HCT116 (cell line): Measurements from ENCODE around the gene TMC1. TPM values are rescaled to one million over a fixed set of nuclear protein-coding genes. Genes with fewer than 3 reads are reported as not detected.

Source experiments
- ATAC-seq: fragments of 200-7000 bp; cut with Tn5 transposase; 2 replicates; pipeline ENCODE4 v1.9.1; 2020; ENCODE audit warnings: mild to moderate bottlenecking, moderate library complexity
- BruUV-seq: library from RNA; stranded (reverse); fragments of 400-500 nt; replicated peaks from 2 replicates; lab custom pipeline; 2021; lab: Mats Ljungman, UMichigan
- CTCF ChIA-PET: fragments of 300-600 bp; sonication (Branson Sonifier 250); formaldehyde crosslinking; loops from one replicate; lab custom pipeline; 2021; ENCODE audit warnings: antibody characterized with exemption; lab: Charles Lee
- POLR2A ChIA-PET: fragments of 300-600, 350-600 bp; sonication (Branson Sonifier 250); formaldehyde crosslinking; loops from one replicate; lab custom pipeline; 2021; ENCODE audit warnings: antibody characterized with exemption; lab: Charles Lee
- RAD21 ChIA-PET, 2 experiments: fragments of 300-600 bp; sonication (Branson Sonifier 250); formaldehyde crosslinking; loops; one replicate each; lab custom pipeline; 2023; ENCODE audit warnings: low total read pairs in 2 of 2; ENCODE audit not compliant: uncharacterized antibody in 2 of 2, unreplicated experiment in 2 of 2, low non-redundant PET in 1 of 2; lab: Charles Lee
- DNase-seq: peaks from one replicate; pipeline ENCODE4 v3.0.0-alpha.2; 2010; ENCODE audit warnings: low read depth, low spot score
- H2AFZ ChIP-seq: fragments of 200-600 bp; shearing (Covaris generic), sonication (generic); 2 replicates; pipeline ENCODE4 v1.6.1; 2017; ENCODE audit warnings: low read depth, mixed run types, mixed read lengths, antibody characterized with exemption, low read length; ENCODE audit not compliant: poor library complexity, severe bottlenecking
- H3K27ac ChIP-seq: 2 replicates; pipeline ENCODE4 v1.5.1; 2012; ENCODE audit warnings: low read depth, low read length
- H3K27me3 ChIP-seq: fragments of 200-600 bp; sonication (generic); 2 replicates; pipeline ENCODE4 v1.6.1; 2016; ENCODE audit warnings: mixed run types, low read length, mixed read lengths; ENCODE audit not compliant: insufficient read depth
- H3K36me3 ChIP-seq, 2 experiments: fragments of 200-500 bp in 1 of 2; fragments of 200-600 bp in 1 of 2; sonication (Bioruptor generic) in 1 of 2; sonication (generic) in 1 of 2; 2 replicates each; pipeline versions ENCODE4 v1.5.1 to v1.6.1; 2014 to 2016; ENCODE audit warnings: low read length in 2 of 2, inconsistent platforms in 1 of 2, mixed read lengths in 1 of 2, mixed run types in 1 of 2; ENCODE audit not compliant: insufficient read depth in 2 of 2, control insufficient read depth in 1 of 2
- H3K4me1 ChIP-seq, 2 experiments: fragments of 200-600 bp in 1 of 2; sonication (generic) in 1 of 2; 2 replicates each; pipeline versions ENCODE4 v1.5.1 to v1.6.1; 2012 to 2017; ENCODE audit warnings: low read length in 2 of 2, inconsistent platforms in 1 of 2, mild to moderate bottlenecking in 1 of 2, mixed read lengths in 1 of 2, mixed run types in 1 of 2, moderate library complexity in 1 of 2; ENCODE audit not compliant: insufficient read depth in 2 of 2, control insufficient read depth in 1 of 2
- H3K4me2 ChIP-seq: fragments of 200-600 bp; sonication (generic); 2 replicates; pipeline ENCODE4 v1.6.1; 2017; ENCODE audit warnings: mixed run types, low read length, mixed read lengths
- H3K4me3 ChIP-seq, 2 experiments: fragments of 200-600 bp in 1 of 2; sonication (generic) in 1 of 2; replicated peaks in 1 of 2; 2 replicates each; pipeline ENCODE4 v1.5.1; 2011 to 2016; ENCODE audit warnings: low read length in 2 of 2, control low read depth in 1 of 2, low read depth in 1 of 2, mild to moderate bottlenecking in 1 of 2, mixed read lengths in 1 of 2, mixed run types in 1 of 2
- H3K79me2 ChIP-seq: fragments of 200-600 bp; sonication (generic); 2 replicates; pipeline ENCODE4 v1.6.1; 2017; ENCODE audit warnings: mild to moderate bottlenecking, mixed run types, low read length, moderate library complexity, mixed read lengths; ENCODE audit not compliant: insufficient read depth
- H3K9ac ChIP-seq: fragments of 200-600 bp; sonication (generic); 2 replicates; pipeline ENCODE4 v1.6.1; 2016; ENCODE audit warnings: low read length, mixed read lengths
- H3K9me2 ChIP-seq: fragments of 200-600 bp; sonication (generic), shearing (Covaris generic); 2 replicates; pipeline ENCODE4 v1.6.1; 2017; ENCODE audit warnings: mixed run types, mild to moderate bottlenecking, moderate library complexity; ENCODE audit not compliant: insufficient read depth
- H3K9me3 ChIP-seq, 2 experiments: fragments of 200-500 bp in 1 of 2; fragments of 200-600 bp in 1 of 2; sonication (Bioruptor generic) in 1 of 2; sonication (generic) in 1 of 2; 2 replicates each; pipeline ENCODE4 v1.6.1; 2014 to 2017; ENCODE audit warnings: low read length in 2 of 2, mixed read lengths in 2 of 2, inconsistent platforms in 1 of 2, low read depth in 1 of 2, mild to moderate bottlenecking in 1 of 2, mixed run types in 1 of 2, moderate library complexity in 1 of 2; ENCODE audit not compliant: control insufficient read depth in 1 of 2, insufficient read depth in 1 of 2
- H4K20me1 ChIP-seq: fragments of 200-600 bp; sonication (generic), shearing (Covaris generic); 2 replicates; pipeline ENCODE4 v1.6.1; 2017; ENCODE audit warnings: mixed run types, mild to moderate bottlenecking, moderate library complexity; ENCODE audit not compliant: insufficient read depth
- CBX3 ChIP-seq: IDR thresholded peaks from 2 replicates; pipeline ENCODE4 v1.6.1; 2012; ENCODE audit warnings: low read depth
- EZH2phosphoT487 ChIP-seq: fragments of 200-600 bp; IDR thresholded peaks from 2 replicates; pipeline ENCODE4 v1.6.1; 2018; ENCODE audit warnings: antibody characterized with exemption, borderline replicate concordance
- YY1 ChIP-seq: IDR thresholded peaks from 2 replicates; pipeline ENCODE4 v1.6.1; 2011; ENCODE audit warnings: low read length, low read depth, moderate library complexity, mild to moderate bottlenecking; ENCODE audit not compliant: insufficient replicate concordance; ENCODE audit errors: extremely low read depth
- ZFX ChIP-seq: fragments of 450-650 bp; IDR thresholded peaks from 2 replicates; pipeline ENCODE4 v1.6.1; 2017
- intact Hi-C: fragments of 100-400 bp; cut with micrococcal nuclease; formaldehyde crosslinking; loops from 2 replicates; pipeline ENCODE4 v1.10.0; 2022
- total RNA-seq: library from RNA; stranded (reverse); gene quantifications from one replicate; pipeline ENCODE4 v1.2.1, GENCODE V29; 2021; ENCODE audit not compliant: unreplicated experiment
- TF ChIP-seq, protein P1 (sequence below): IDR thresholded peaks from 2 replicates; pipeline ENCODE4 v1.6.1; 2011; ENCODE audit warnings: mild to moderate bottlenecking, low read length, moderate library complexity; ENCODE audit not compliant: insufficient replicate concordance; ENCODE audit errors: extremely low read depth
- TF ChIP-seq, protein P2 (sequence below): IDR thresholded peaks from 2 replicates; pipeline ENCODE4 v1.6.1; 2012; ENCODE audit warnings: low read depth
- TF ChIP-seq, protein P3 (sequence below), 3 experiments: fragments of 200-600 bp in 1 of 3; sonication (generic) in 1 of 3; IDR thresholded peaks in 2 of 3; conservative IDR thresholded peaks in 1 of 3; 2 replicates each; pipeline ENCODE4 v1.5.1; 2012 to 2017; ENCODE audit warnings: low read depth in 2 of 3, low read length in 2 of 3, antibody characterized with exemption in 1 of 3, borderline replicate concordance in 1 of 3, control low read depth in 1 of 3, mild to moderate bottlenecking in 1 of 3, mixed read lengths in 1 of 3, mixed run types in 1 of 3, moderate library complexity in 1 of 3; ENCODE audit not compliant: insufficient read depth in 1 of 3

TMC1 gene
- total RNA-seq, 1 experiment from 2014 or later: 0.57 TPM

DNA sequence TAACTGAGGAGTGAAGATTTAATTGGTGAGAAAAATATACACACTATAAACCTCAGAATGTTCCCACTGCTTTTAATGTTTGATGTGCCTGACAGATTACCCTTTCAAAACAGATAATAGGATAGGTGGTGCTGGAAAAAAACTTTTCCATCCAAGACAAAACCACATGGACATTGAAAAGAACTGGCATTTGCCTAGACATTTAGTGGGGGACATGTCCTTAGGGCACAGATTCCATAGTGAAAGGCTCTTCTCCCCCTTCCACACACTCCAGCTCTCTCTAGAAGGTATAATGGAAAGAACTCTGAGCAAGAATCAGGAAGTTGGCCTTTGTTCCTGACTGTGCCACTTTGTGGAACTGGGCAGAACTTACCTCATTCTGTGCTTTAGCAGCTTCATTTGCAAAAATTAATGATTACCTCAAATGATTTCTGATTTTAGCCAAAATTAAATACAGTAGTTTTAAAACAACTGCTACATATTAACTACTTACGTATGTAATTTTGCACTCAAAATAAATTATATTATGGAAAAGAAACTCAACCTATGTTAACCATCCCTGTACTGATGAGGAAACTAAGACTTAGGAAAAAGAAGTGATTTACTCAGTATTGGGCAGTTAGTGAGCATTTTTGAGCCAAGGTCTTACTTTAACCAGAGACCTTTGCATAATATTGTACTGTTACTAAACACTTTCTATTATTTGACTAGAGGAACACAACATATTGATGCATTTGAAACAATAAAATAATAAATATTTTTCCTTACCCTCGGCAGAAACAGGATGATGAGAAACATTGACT is 43.3 kb downstream of the TMC1 start:
- ChIA-PET POLR2A (no interaction called here), RAD21 (no interaction called here), CTCF (no interaction called here)
- Histone ChIP-seq H3K27me3 (no peaks in the 10 kb centered on the region), H2AFZ (peak overlapping the region; percentile 51), H3K4me2 (no peak overlapping the region), H3K4me1 (no peaks in the 10 kb centered on the region), H3K9me3 (no peaks in the 10 kb centered on the region), H4K20me1 (no peaks in the 10 kb centered on the region), H3K27ac (no peak overlapping the region), H3K9ac (no peak overlapping the region), H3K4me3 (no peak overlapping the region), H3K9me2 (no peaks in the 10 kb centered on the region), H3K36me3 (no peaks in the 10 kb centered on the region), H3K79me2 (no peaks in the 10 kb centered on the region)
- ATAC-seq: no peak
- intact Hi-C loops: no loop called here
- no TSS peak for BruUV-seq
- DNase-seq: no peak
- TF ChIP-seq, protein P1, sequence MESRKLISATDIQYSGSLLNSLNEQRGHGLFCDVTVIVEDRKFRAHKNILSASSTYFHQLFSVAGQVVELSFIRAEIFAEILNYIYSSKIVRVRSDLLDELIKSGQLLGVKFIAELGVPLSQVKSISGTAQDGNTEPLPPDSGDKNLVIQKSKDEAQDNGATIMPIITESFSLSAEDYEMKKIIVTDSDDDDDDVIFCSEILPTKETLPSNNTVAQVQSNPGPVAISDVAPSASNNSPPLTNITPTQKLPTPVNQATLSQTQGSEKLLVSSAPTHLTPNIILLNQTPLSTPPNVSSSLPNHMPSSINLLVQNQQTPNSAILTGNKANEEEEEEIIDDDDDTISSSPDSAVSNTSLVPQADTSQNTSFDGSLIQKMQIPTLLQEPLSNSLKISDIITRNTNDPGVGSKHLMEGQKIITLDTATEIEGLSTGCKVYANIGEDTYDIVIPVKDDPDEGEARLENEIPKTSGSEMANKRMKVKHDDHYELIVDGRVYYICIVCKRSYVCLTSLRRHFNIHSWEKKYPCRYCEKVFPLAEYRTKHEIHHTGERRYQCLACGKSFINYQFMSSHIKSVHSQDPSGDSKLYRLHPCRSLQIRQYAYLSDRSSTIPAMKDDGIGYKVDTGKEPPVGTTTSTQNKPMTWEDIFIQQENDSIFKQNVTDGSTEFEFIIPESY: no peak
- TF ChIP-seq YY1: no peak
- TF ChIP-seq ZFX: no peak

DNA sequence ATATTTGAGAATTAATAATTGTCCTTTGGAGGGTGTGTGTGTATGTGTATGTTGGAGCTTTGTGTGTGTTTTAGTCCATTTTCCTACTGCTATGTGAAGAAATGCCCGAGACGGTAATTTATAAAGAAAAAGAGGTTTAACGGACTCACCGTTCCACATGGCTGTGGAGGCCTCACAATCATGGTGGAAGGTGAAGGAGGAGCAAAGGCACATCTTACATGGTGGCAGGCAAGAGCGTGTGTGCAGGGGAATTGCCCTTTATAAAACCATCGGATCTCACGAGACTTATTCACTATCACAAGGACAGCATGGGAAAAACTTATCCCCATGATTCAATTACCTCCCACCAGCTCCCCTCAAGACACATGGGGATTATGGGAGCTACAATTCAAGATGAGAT is 44.1 kb downstream of the TMC1 start:
- no peaks in the 10 kb centered on the region for H4K20me1 ChIP-seq
- H3K4me3 ChIP-seq: no peak overlapping the region
- no TSS peak for BruUV-seq
- H3K27me3 ChIP-seq: no peaks in the 10 kb centered on the region
- H3K9me3 ChIP-seq: no peaks in the 10 kb centered on the region
- H3K36me3 ChIP-seq: no peaks in the 10 kb centered on the region
- POLR2A ChIA-PET: no interaction called here
- H3K4me1 ChIP-seq: no peaks in the 10 kb centered on the region
- no peaks in the 10 kb centered on the region for H3K79me2 ChIP-seq
- no peak overlapping the region for H3K9ac ChIP-seq
- H3K27ac ChIP-seq: no peak overlapping the region
- intact Hi-C loops: no loop called here
- H3K4me2 ChIP-seq: no peak overlapping the region
- no peak for ATAC-seq
- no peak for DNase-seq
- TF ChIP-seq, protein P2, sequence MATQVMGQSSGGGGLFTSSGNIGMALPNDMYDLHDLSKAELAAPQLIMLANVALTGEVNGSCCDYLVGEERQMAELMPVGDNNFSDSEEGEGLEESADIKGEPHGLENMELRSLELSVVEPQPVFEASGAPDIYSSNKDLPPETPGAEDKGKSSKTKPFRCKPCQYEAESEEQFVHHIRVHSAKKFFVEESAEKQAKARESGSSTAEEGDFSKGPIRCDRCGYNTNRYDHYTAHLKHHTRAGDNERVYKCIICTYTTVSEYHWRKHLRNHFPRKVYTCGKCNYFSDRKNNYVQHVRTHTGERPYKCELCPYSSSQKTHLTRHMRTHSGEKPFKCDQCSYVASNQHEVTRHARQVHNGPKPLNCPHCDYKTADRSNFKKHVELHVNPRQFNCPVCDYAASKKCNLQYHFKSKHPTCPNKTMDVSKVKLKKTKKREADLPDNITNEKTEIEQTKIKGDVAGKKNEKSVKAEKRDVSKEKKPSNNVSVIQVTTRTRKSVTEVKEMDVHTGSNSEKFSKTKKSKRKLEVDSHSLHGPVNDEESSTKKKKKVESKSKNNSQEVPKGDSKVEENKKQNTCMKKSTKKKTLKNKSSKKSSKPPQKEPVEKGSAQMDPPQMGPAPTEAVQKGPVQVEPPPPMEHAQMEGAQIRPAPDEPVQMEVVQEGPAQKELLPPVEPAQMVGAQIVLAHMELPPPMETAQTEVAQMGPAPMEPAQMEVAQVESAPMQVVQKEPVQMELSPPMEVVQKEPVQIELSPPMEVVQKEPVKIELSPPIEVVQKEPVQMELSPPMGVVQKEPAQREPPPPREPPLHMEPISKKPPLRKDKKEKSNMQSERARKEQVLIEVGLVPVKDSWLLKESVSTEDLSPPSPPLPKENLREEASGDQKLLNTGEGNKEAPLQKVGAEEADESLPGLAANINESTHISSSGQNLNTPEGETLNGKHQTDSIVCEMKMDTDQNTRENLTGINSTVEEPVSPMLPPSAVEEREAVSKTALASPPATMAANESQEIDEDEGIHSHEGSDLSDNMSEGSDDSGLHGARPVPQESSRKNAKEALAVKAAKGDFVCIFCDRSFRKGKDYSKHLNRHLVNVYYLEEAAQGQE: no peak
- no peak for TF ChIP-seq CBX3
- TF ChIP-seq YY1: no peak
- no peak for TF ChIP-seq EZH2phosphoT487
- TF ChIP-seq, protein P3, sequence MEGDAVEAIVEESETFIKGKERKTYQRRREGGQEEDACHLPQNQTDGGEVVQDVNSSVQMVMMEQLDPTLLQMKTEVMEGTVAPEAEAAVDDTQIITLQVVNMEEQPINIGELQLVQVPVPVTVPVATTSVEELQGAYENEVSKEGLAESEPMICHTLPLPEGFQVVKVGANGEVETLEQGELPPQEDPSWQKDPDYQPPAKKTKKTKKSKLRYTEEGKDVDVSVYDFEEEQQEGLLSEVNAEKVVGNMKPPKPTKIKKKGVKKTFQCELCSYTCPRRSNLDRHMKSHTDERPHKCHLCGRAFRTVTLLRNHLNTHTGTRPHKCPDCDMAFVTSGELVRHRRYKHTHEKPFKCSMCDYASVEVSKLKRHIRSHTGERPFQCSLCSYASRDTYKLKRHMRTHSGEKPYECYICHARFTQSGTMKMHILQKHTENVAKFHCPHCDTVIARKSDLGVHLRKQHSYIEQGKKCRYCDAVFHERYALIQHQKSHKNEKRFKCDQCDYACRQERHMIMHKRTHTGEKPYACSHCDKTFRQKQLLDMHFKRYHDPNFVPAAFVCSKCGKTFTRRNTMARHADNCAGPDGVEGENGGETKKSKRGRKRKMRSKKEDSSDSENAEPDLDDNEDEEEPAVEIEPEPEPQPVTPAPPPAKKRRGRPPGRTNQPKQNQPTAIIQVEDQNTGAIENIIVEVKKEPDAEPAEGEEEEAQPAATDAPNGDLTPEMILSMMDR (IDR thresholded peaks at IDR 0.05 in 2 of 3, conservative IDR thresholded peaks at IDR 0.05 in 1 of 3; ENCODE audit: borderline replicate concordance in 1 of 3, insufficient read depth in 1 of 3, low read depth in 2 of 3, low read length in 2 of 3): no peak
- H2AFZ ChIP-seq: no peak overlapping the region
- no peaks in the 10 kb centered on the region for H3K9me2 ChIP-seq
- RAD21 ChIA-PET: no interaction called here
- CTCF ChIA-PET: no interaction called here
